Kidney tubule cell (primary cell): ENCODE measurements around the gene TUBA1C.
A peak's percentile ranks its signal among the peaks of the same experiment; 100 is the strongest.

ENCODE experiments used
- DNase-seq: peaks from one replicate; pipeline ENCODE4 v3.0.0-alpha.2; 2018; ENCODE audit warnings: low spot score

Gene TUBA1C

GRCh38 chr12:49283541-49284429, 18.9 kb downstream of the TUBA1C start:
- DNase-seq = no peak

- DNase-seq = no peak
Observed at GRCh38 chr12:49284672-49285071, 19.8 kb downstream of the TUBA1C start.

GRCh38 chr12:49287876-49288275, 23.0 kb downstream of the TUBA1C start:
- no peak for DNase-seq

GRCh38 chr12:49288412-49288853, 23.6 kb downstream of the TUBA1C start:
- peak; percentile 59 for DNase-seq

GRCh38 chr12:49288922-49289555, 24.2 kb downstream of the TUBA1C start:
- DNase-seq = no peak

- DNase-seq = no peak
Observed at GRCh38 chr12:49292729-49293055, 27.8 kb downstream of the TUBA1C start.

- no peak for DNase-seq
Observed at GRCh38 chr12:49293056-49293956, 28.4 kb downstream of the TUBA1C start.

GRCh38 chr12:49294086-49294803, 29.4 kb downstream of the TUBA1C start:
- no peak for DNase-seq

- no peak for DNase-seq
Observed at GRCh38 chr12:49294804-49295081, 29.9 kb downstream of the TUBA1C start.

GRCh38 chr12:49295082-49295936, 30.4 kb downstream of the TUBA1C start, which contains the start of gene PRPH:
PRPH (plus strand) TSS chr12:49295147; CDS start chr12:49295201, 54 bp downstream.
- DNase-seq = peak; percentile 35

- DNase-seq = peak; percentile 52
Observed at GRCh38 chr12:49296034-49296835, 31.4 kb downstream of the TUBA1C start.

GRCh38 chr12:49296836-49297694, 32.2 kb downstream of the TUBA1C start:
- DNase-seq = peak; percentile 48

- DNase-seq = no peak
Observed at GRCh38 chr12:49297695-49298060, 32.8 kb downstream of the TUBA1C start.

- DNase-seq = no peak
Observed at GRCh38 chr12:49298160-49298559, 33.3 kb downstream of the TUBA1C start.

GRCh38 chr12:49301760-49302159, 36.9 kb downstream of the TUBA1C start:
- DNase-seq = no peak

GRCh38 chr12:49304161-49304560, 39.3 kb downstream of the TUBA1C start:
- DNase-seq = no peak

- DNase-seq = no peak
Observed at GRCh38 chr12:49305762-49306510, 41.1 kb downstream of the TUBA1C start.

GRCh38 chr12:49309386-49309785, 44.5 kb downstream of the TUBA1C start:
- no peak for DNase-seq
